ENCODE measurements around the gene ASB18.

Gene ASB18

GRCh38 chr2:236161531-236161930 lies 102.7 kb downstream of the ASB18 start:
- no peak for DNase-seq

GRCh38 chr2:236161082-236161462 lies 103.1 kb downstream of the ASB18 start:
- no peak for DNase-seq

- DNase-seq: no peak
Observed at GRCh38 chr2:236160366-236161081, 103.7 kb downstream of the ASB18 start.

- no peak for DNase-seq
Observed at GRCh38 chr2:236159778-236160170, 104.4 kb downstream of the ASB18 start.

GRCh38 chr2:236158969-236159777 lies 105.0 kb downstream of the ASB18 start:
- no peak for DNase-seq

- no peak for DNase-seq
Observed at GRCh38 chr2:236157815-236158498, 106.2 kb downstream of the ASB18 start.

GRCh38 chr2:236157366-236157765 lies 106.8 kb downstream of the ASB18 start:
- DNase-seq: no peak

- no peak for DNase-seq
Observed at GRCh38 chr2:236156860-236157194, 107.4 kb downstream of the ASB18 start.

- DNase-seq: no peak
Observed at GRCh38 chr2:236156095-236156859, 107.9 kb downstream of the ASB18 start.

GRCh38 chr2:236155406-236155805 lies 108.8 kb downstream of the ASB18 start:
- no peak for DNase-seq

- DNase-seq: no peak
Observed at GRCh38 chr2:236146436-236146835, 117.8 kb downstream of the ASB18 start.

- no peak for DNase-seq
Observed at GRCh38 chr2:236143811-236144210, 120.4 kb downstream of the ASB18 start.

Data from NCI-H226 (cell line).